Brain pericyte (primary cell): ENCODE measurements around the gene FHIT.

Experiments
- DNase-seq: peaks from one replicate; pipeline ENCODE4 v3.0.0-alpha.2; 2012; ENCODE audit warnings: low read depth, low spot score

Gene FHIT

GRCh38 chr3:59775106-59775505 is 1476.1 kb downstream of the FHIT start:
- no peak for DNase-seq

GRCh38 chr3:59774634-59775033 is 1476.6 kb downstream of the FHIT start:
- DNase-seq: no peak

GRCh38 chr3:59774000-59774399 is 1477.3 kb downstream of the FHIT start:
- DNase-seq: no peak

- DNase-seq: no peak
Measured at GRCh38 chr3:59772416-59773408, 1478.5 kb downstream of the FHIT start.

- DNase-seq: no peak
Measured at GRCh38 chr3:59771768-59772181, 1479.5 kb downstream of the FHIT start.

- no peak for DNase-seq
Measured at GRCh38 chr3:59769127-59769750, 1482.0 kb downstream of the FHIT start.

GRCh38 chr3:59766200-59766872 is 1484.9 kb downstream of the FHIT start:
- no peak for DNase-seq

GRCh38 chr3:59764171-59764570 is 1487.1 kb downstream of the FHIT start:
- no peak for DNase-seq

GRCh38 chr3:59762941-59763340 is 1488.3 kb downstream of the FHIT start:
- no peak for DNase-seq

GRCh38 chr3:59759298-59760031 is 1491.8 kb downstream of the FHIT start:
- DNase-seq: no peak

GRCh38 chr3:59758672-59759071 is 1492.6 kb downstream of the FHIT start:
- no peak for DNase-seq

GRCh38 chr3:59756934-59757333 is 1494.3 kb downstream of the FHIT start:
- DNase-seq: no peak

- DNase-seq: no peak
Measured at GRCh38 chr3:59754456-59755129, 1496.7 kb downstream of the FHIT start.

GRCh38 chr3:59753808-59754450 is 1497.3 kb downstream of the FHIT start:
- no peak for DNase-seq

- DNase-seq: no peak
Measured at GRCh38 chr3:59752925-59753324, 1498.3 kb downstream of the FHIT start.

GRCh38 chr3:59751606-59752005 is 1499.6 kb downstream of the FHIT start:
- DNase-seq: no peak

GRCh38 chr3:59750391-59750790 is 1500.9 kb downstream of the FHIT start:
- DNase-seq: no peak

- no peak for DNase-seq
Measured at GRCh38 chr3:59749291-59749690, 1502.0 kb downstream of the FHIT start.

GRCh38 chr3:59746585-59746984 is 1504.7 kb downstream of the FHIT start:
- DNase-seq: no peak

- no peak for DNase-seq
Measured at GRCh38 chr3:59737241-59737640, 1514.0 kb downstream of the FHIT start.

GRCh38 chr3:59734061-59734460 is 1517.2 kb downstream of the FHIT start:
- no peak for DNase-seq
